Activated CD8-positive, alpha-beta memory T cell treated with anti-CD3 and anti-CD28 coated beads, Interleukin-2, amount 50 U/mL, for 48 hours (primary cell): ENCODE measurements around the gene SBNO2.
"Not testable (repeated sequence)": the region's sequence is repeated elsewhere in the genome, so short reads cannot be mapped to it uniquely, and the experiment has no call there.

Experiments used
- DNase-seq: peaks from one replicate; pipeline ENCODE4 v3.0.0-alpha.2; 2020

The SBNO2 gene

GRCh38 chr19:1134431-1134830 is 39.6 kb downstream of the SBNO2 start:
- DNase-seq: no peak

- peak; percentile 89 for DNase-seq
Measured at GRCh38 chr19:1133471-1133929, 40.6 kb downstream of the SBNO2 start.

GRCh38 chr19:1132552-1133383 is 41.3 kb downstream of the SBNO2 start:
- DNase-seq: peak; percentile 81

GRCh38 chr19:1131718-1132551 is 42.1 kb downstream of the SBNO2 start:
- DNase-seq: peak; percentile 93

GRCh38 chr19:1130771-1131717 is 43.0 kb downstream of the SBNO2 start:
- DNase-seq: peak; percentile 69

- DNase-seq: no peak
Measured at GRCh38 chr19:1129535-1129934, 44.5 kb downstream of the SBNO2 start.

GRCh38 chr19:1129084-1129483 is 45.0 kb downstream of the SBNO2 start:
- not testable (repeated sequence) for DNase-seq

GRCh38 chr19:1128106-1128505 is 46.0 kb downstream of the SBNO2 start:
- no peak for DNase-seq

- no peak for DNase-seq
Measured at GRCh38 chr19:1126984-1127760, 46.9 kb downstream of the SBNO2 start.

- no peak for DNase-seq
Measured at GRCh38 chr19:1125601-1126467, 48.2 kb downstream of the SBNO2 start.

GRCh38 chr19:1123885-1124677 is 50.0 kb downstream of the SBNO2 start:
- DNase-seq: no peak

GRCh38 chr19:1123381-1123780 is 50.7 kb downstream of the SBNO2 start:
- no peak for DNase-seq

- peak; percentile 91 for DNase-seq
Measured at GRCh38 chr19:1122972-1123363, 51.1 kb downstream of the SBNO2 start.

GRCh38 chr19:1122021-1122971 is 51.8 kb downstream of the SBNO2 start:
- DNase-seq: no peak

GRCh38 chr19:1121395-1121794 is 52.7 kb downstream of the SBNO2 start:
- no peak for DNase-seq

- no peak for DNase-seq
Measured at GRCh38 chr19:1119475-1120217, 54.4 kb downstream of the SBNO2 start.

- DNase-seq: no peak
Measured at GRCh38 chr19:1118999-1119398, 55.1 kb downstream of the SBNO2 start.

GRCh38 chr19:1117654-1118053 is 56.4 kb downstream of the SBNO2 start:
- no peak for DNase-seq
